ENCODE data around the gene TSSC4. TPM values are rescaled to one million over a fixed set of nuclear protein-coding genes. Genes with fewer than 3 reads are reported as not detected.

The TSSC4 gene
- total RNA-seq, 2 experiments from 2014 or later, result 40.4 to 50.9 TPM

DNA sequence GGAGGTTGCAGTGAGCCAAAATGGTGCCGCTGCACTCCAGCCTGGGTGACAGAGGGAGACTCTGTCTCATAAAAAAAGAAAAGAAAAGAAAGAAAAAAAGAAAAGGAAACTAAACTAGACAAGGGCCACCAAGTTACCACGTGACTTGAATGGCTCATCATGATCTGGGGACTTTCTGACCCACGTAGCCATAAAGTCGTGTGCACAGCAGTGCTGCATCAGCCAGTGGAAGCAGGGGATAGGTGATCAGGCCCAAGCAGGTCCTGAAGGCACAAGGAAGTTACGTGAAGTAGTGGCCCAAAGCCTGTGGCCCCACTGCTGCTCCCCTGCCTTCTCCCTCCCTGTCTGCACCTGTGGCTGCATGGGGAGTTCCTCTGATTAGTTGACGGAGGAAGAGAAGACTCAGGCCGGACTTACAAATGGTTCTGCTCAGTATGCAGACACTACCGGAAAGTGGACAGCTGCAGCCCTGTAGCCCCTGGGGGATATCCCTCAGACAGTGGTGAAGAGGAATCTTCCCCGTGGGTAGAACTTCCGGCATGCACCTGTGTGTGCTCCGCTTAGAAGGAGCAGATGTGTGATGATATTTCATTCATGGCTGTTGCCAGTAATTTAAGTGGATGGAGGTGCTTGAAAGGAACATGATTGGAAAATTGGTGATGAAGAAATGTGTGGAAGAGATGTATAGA is 41.7 kb upstream of the TSSC4 start:
- Histone ChIP-seq H3K36me3 (ENCODE audit: insufficient read depth, low read length) (no peaks in the 10 kb centered on the region), H2AFZ (ENCODE audit: low read length) (no peak overlapping the region), H3K9me3 (ENCODE audit: low read length) (no peaks in the 10 kb centered on the region), H3K4me1 (ENCODE audit: insufficient read depth, low read length, poor library complexity, severe bottlenecking) (no peaks in the 10 kb centered on the region), H3K4me2 (ENCODE audit: low read length) (no peak overlapping the region), H3K9me2 (ENCODE audit: insufficient read depth, low read length) (no peaks in the 10 kb centered on the region), H3K79me2 (ENCODE audit: insufficient read depth, low read depth, low read length) (no peaks in the 10 kb centered on the region), H3K4me3 (ENCODE audit: low read depth, low read length, poor library complexity, severe bottlenecking) (no peak overlapping the region), H4K20me1 (ENCODE audit: insufficient read depth, low read length) (no peaks in the 10 kb centered on the region), H3K27ac (ENCODE audit: low read depth, low read length, poor library complexity, severe bottlenecking) (no peak overlapping the region)
- no TSS peak for BruUV-seq (replicated peaks)
- POLR2A ChIA-PET, result interaction anchor here (0.5 kb wide), 1 partner anchor 80 kb away, joined by 3 read pairs; no protein-coding TSS in a partner anchor
- TF ChIP-seq, protein P1, sequence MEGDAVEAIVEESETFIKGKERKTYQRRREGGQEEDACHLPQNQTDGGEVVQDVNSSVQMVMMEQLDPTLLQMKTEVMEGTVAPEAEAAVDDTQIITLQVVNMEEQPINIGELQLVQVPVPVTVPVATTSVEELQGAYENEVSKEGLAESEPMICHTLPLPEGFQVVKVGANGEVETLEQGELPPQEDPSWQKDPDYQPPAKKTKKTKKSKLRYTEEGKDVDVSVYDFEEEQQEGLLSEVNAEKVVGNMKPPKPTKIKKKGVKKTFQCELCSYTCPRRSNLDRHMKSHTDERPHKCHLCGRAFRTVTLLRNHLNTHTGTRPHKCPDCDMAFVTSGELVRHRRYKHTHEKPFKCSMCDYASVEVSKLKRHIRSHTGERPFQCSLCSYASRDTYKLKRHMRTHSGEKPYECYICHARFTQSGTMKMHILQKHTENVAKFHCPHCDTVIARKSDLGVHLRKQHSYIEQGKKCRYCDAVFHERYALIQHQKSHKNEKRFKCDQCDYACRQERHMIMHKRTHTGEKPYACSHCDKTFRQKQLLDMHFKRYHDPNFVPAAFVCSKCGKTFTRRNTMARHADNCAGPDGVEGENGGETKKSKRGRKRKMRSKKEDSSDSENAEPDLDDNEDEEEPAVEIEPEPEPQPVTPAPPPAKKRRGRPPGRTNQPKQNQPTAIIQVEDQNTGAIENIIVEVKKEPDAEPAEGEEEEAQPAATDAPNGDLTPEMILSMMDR (conservative IDR thresholded peaks at IDR 0.05; ENCODE audit: low read length), result no peak
- no peak for TF ChIP-seq EZH2phosphoT487 (IDR thresholded peaks at IDR 0.05; ENCODE audit: borderline replicate concordance, low read depth, low read length)
- DNase-seq (ENCODE audit: low spot score), result no peak
- CTCF ChIA-PET (ENCODE audit: unreplicated experiment), result interaction anchor here (0.6 kb wide), 1 partner anchor 13 kb away, joined by 3 read pairs; no protein-coding TSS in a partner anchor
- intact Hi-C loops (cut with micrococcal nuclease; ENCODE audit: unreplicated experiment), result loop anchor here (10.0 kb wide), 1 partner anchor 74 kb away; no protein-coding TSS in a partner anchor

DNA sequence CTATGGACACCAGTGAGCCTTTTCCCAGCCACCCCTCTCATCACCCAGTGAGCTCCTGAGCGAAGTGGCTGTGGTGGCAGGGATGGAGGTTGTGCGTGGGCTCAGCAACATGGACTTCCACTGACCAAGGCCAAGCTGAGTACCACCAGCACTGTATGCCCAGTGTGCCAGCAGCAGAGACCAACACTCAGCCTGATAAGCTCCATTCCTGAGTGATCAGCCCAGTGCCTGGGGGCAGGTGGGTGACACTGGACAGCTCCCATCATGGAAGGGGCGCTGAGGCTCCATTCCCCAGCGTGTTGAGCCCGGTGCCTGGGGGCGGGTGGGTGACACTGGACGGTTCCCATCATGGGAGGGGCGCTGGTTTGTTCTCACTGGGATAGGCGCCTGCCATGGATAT is 41.0 kb upstream of the TSSC4 start:
- no TSS peak for BruUV-seq (replicated peaks)
- H3K4me2 ChIP-seq (ENCODE audit: low read length), result no peak overlapping the region
- no peaks in the 10 kb centered on the region for H3K9me3 ChIP-seq (ENCODE audit: low read length)
- H4K20me1 ChIP-seq (ENCODE audit: insufficient read depth, low read length), result no peaks in the 10 kb centered on the region
- no peak overlapping the region for H3K4me3 ChIP-seq (ENCODE audit: low read depth, low read length, poor library complexity, severe bottlenecking)
- CTCF ChIA-PET (ENCODE audit: unreplicated experiment), result interaction anchor here (0.6 kb wide), 1 partner anchor 13 kb away, joined by 3 read pairs; no protein-coding TSS in a partner anchor
- H2AFZ ChIP-seq (ENCODE audit: low read length), result no peak overlapping the region
- H3K9me2 ChIP-seq (ENCODE audit: insufficient read depth, low read length), result no peaks in the 10 kb centered on the region
- no peak for DNase-seq (ENCODE audit: low spot score)
- intact Hi-C loops (cut with micrococcal nuclease; ENCODE audit: unreplicated experiment), result loop anchor here (10.0 kb wide), 1 partner anchor 75 kb away; no protein-coding TSS in a partner anchor
- H3K36me3 ChIP-seq (ENCODE audit: insufficient read depth, low read length), result no peaks in the 10 kb centered on the region
- no peak overlapping the region for H3K27ac ChIP-seq (ENCODE audit: low read depth, low read length, poor library complexity, severe bottlenecking)
- no peaks in the 10 kb centered on the region for H3K79me2 ChIP-seq (ENCODE audit: insufficient read depth, low read depth, low read length)
- TF ChIP-seq, protein P1 (conservative IDR thresholded peaks at IDR 0.05; ENCODE audit: low read length), result no peak
- TF ChIP-seq EZH2phosphoT487 (IDR thresholded peaks at IDR 0.05; ENCODE audit: borderline replicate concordance, low read depth, low read length), result no peak
- H3K4me1 ChIP-seq (ENCODE audit: insufficient read depth, low read length, poor library complexity, severe bottlenecking), result no peaks in the 10 kb centered on the region
- POLR2A ChIA-PET, result no interaction called here

DNA sequence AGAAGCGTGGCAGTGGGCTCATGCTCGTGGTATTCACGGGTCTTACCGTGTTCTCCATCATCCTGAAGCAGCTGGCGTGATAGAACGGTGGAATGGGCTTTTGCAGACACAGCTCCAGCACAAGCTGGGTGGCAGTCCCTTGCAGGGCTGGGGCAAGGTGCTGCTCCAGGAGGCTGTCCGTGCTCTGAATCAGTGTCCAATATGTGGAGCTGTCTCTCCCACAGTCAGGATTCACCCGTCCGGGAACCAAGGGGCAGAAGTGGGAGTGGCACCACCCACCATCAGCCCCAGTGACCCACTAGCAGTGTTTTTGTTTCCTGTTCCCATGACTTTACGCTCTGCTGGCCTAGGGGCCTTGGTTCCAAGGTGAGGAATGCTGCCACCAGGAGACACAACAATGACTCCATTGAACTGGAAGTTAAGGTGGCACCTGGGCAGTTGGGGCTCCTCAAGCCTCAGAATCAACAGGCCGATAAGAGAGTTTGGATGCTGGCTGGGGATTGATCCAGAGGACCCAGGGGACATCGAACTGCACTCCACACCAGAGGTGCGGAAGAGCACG is 40.4 kb upstream of the TSSC4 start:
- Histone ChIP-seq H3K4me3 (ENCODE audit: low read depth, low read length, poor library complexity, severe bottlenecking) (no peak overlapping the region), H3K27ac (ENCODE audit: low read depth, low read length, poor library complexity, severe bottlenecking) (no peak overlapping the region), H4K20me1 (ENCODE audit: insufficient read depth, low read length) (no peaks in the 10 kb centered on the region), H2AFZ (ENCODE audit: low read length) (no peak overlapping the region), H3K9me3 (ENCODE audit: low read length) (no peaks in the 10 kb centered on the region), H3K4me2 (ENCODE audit: low read length) (no peak overlapping the region), H3K4me1 (ENCODE audit: insufficient read depth, low read length, poor library complexity, severe bottlenecking) (no peaks in the 10 kb centered on the region), H3K79me2 (ENCODE audit: insufficient read depth, low read depth, low read length) (no peaks in the 10 kb centered on the region), H3K36me3 (ENCODE audit: insufficient read depth, low read length) (no peaks in the 10 kb centered on the region), H3K9me2 (ENCODE audit: insufficient read depth, low read length) (no peaks in the 10 kb centered on the region)
- intact Hi-C loops (cut with micrococcal nuclease; ENCODE audit: unreplicated experiment), result no loop called here
- no TSS peak for BruUV-seq (replicated peaks)
- ChIA-PET POLR2A (no interaction called here), CTCF (ENCODE audit: unreplicated experiment) (no interaction called here)
- TF ChIP-seq EZH2phosphoT487 (IDR thresholded peaks at IDR 0.05; ENCODE audit: borderline replicate concordance, low read depth, low read length), result no peak
- TF ChIP-seq, protein P1 (conservative IDR thresholded peaks at IDR 0.05; ENCODE audit: low read length), result no peak
- DNase-seq (ENCODE audit: low spot score), result no peak

Data from OCI-LY7 (cell line).